ENCODE results near the gene PERM1. TPM values are rescaled to one million over a fixed set of nuclear protein-coding genes. Genes with fewer than 3 reads are reported as not detected.
A peak's percentile ranks its signal among the peaks of the same experiment; 100 is the strongest.

Gene PERM1
- total and polyA plus RNA-seq, 9 of the 15 experiments (the other 6 are each of a cell fraction or from before 2014, with no cell fraction given), result not detected

DNA sequence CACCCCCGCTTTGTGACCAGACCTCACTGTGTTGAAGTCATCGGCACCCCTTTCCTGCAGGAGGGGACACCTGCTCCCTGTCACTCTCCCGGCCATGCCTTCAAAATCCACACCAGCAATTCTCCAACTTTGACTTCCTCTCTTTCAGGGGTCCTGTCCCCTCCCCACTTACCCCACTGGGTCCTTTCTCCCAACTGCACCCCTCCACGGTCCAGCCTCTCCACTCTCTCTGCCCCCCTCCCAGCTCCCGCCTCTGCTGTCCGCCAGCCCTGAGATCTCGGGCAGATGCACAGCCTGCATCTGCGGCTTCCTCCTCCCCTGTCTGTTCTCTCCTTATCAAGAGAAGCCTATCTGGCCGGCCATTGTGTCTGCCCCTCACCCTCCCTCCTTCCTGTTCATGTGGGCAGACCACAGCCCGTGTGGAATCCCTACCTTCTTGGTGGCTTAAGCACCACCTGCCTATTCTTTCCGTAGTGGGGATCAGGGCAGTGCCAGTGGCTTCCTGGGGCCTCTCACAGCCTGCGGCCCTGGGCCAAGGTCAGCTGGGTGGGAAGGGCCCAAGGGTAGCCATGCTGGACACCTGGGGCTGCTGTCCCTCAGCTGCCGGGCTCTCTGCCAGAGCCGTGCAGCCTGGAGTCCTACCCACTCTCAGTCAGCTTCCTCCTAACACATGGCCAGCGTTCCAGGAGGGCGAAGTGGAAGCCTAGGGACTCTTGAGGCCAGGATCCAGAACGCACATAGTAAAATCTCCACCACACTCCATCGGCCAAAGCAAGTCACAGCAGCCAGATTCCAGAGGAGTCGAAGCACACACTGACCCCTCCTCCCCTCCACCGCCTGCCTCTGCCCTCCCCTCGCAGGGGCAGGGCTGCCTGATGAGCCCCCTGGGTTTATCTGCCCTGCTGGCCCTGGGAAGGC is 23.1 kb upstream of the PERM1 start (continued):
- TF ChIP-seq, protein P1, sequence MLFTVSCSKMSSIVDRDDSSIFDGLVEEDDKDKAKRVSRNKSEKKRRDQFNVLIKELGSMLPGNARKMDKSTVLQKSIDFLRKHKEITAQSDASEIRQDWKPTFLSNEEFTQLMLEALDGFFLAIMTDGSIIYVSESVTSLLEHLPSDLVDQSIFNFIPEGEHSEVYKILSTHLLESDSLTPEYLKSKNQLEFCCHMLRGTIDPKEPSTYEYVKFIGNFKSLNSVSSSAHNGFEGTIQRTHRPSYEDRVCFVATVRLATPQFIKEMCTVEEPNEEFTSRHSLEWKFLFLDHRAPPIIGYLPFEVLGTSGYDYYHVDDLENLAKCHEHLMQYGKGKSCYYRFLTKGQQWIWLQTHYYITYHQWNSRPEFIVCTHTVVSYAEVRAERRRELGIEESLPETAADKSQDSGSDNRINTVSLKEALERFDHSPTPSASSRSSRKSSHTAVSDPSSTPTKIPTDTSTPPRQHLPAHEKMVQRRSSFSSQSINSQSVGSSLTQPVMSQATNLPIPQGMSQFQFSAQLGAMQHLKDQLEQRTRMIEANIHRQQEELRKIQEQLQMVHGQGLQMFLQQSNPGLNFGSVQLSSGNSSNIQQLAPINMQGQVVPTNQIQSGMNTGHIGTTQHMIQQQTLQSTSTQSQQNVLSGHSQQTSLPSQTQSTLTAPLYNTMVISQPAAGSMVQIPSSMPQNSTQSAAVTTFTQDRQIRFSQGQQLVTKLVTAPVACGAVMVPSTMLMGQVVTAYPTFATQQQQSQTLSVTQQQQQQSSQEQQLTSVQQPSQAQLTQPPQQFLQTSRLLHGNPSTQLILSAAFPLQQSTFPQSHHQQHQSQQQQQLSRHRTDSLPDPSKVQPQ (CRISPR knock-in tag; IDR thresholded peaks at IDR 0.05; ENCODE audit: borderline replicate concordance), result 0 out of 2 replicates have a peak, but pooled peaks have one; percentile 53
- TF ChIP-seq, protein P2, sequence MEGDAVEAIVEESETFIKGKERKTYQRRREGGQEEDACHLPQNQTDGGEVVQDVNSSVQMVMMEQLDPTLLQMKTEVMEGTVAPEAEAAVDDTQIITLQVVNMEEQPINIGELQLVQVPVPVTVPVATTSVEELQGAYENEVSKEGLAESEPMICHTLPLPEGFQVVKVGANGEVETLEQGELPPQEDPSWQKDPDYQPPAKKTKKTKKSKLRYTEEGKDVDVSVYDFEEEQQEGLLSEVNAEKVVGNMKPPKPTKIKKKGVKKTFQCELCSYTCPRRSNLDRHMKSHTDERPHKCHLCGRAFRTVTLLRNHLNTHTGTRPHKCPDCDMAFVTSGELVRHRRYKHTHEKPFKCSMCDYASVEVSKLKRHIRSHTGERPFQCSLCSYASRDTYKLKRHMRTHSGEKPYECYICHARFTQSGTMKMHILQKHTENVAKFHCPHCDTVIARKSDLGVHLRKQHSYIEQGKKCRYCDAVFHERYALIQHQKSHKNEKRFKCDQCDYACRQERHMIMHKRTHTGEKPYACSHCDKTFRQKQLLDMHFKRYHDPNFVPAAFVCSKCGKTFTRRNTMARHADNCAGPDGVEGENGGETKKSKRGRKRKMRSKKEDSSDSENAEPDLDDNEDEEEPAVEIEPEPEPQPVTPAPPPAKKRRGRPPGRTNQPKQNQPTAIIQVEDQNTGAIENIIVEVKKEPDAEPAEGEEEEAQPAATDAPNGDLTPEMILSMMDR (IDR thresholded peaks at IDR 0.05 in 2 of 3, conservative IDR thresholded peaks at IDR 0.05 in 1 of 3; ENCODE audit: insufficient read depth in 2 of 3, low read depth in 1 of 3, low read length in 3 of 3), result no peak
- peak; percentile 78 for TF ChIP-seq HDAC2 (IDR thresholded peaks at IDR 0.05)
- TF ChIP-seq UBTF (IDR thresholded peaks at IDR 0.05; ENCODE audit: borderline replicate concordance in 1 of 2, low read depth in 2 of 2, low read length in 2 of 2), result peak in 1 of 2 experiments; percentile 47; a peak in 1 of 4 replicates
- peak; percentile 83 for TF ChIP-seq DPF2 (IDR thresholded peaks at IDR 0.05)
- peak; percentile 55; the same call in 1 of the 2 replicates for TF ChIP-seq ZEB2 (IDR thresholded peaks at IDR 0.05)
- no peak for TF ChIP-seq DNMT1 (IDR thresholded peaks at IDR 0.05)
- TF ChIP-seq RCOR1 (IDR thresholded peaks at IDR 0.05; ENCODE audit: borderline replicate concordance in 1 of 2, low read depth in 2 of 2, low read length in 2 of 2), result peak in 1 of 2 experiments; percentile 93; a peak in 3 of 4 replicates
- TF ChIP-seq SPI1 (IDR thresholded peaks at IDR 0.05; ENCODE audit: borderline replicate concordance, low read depth, low read length), result no peak
- TF ChIP-seq RREB1 (CRISPR knock-in tag; IDR thresholded peaks at IDR 0.05), result peak; percentile 45
- TF ChIP-seq SREBF1 (IDR thresholded peaks at IDR 0.05; ENCODE audit: borderline replicate concordance, low read depth, low read length), result no peak
- TF ChIP-seq CBFB (CRISPR knock-in tag; IDR thresholded peaks at IDR 0.05), result 0 out of 2 replicates have a peak, but pooled peaks have one; percentile 42

Measured in K562 (cell line).